HG02885 (cell line): ENCODE data around the gene PRR23E.

Source experiments
- ATAC-seq: cut with Tn5 transposase; IDR thresholded peaks from one replicate; pipeline ENCODE4 v1.9.1; 2021; ENCODE audit warnings: mild to moderate bottlenecking; ENCODE audit not compliant: unreplicated experiment, poor library complexity

PRR23E gene

DNA sequence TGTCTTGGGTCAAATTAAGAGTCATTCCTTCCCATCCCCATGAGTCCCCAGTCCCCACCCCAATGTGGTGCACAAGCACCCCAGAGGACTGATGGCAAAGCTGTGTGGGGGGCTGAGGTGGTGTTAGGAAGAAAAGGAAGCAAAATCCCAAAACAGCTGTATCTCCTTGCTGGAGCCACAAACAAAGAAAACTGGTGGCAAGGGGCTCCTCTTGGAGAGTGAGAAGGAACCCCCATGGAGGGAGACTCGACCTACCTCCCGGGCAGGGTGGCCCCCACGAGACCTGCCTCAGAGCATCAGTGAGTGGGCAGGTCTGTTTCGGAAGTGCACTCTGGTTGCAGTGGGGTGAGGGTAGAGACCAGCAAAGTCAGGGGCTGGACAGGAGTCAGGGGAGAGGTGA is 29.2 kb downstream of the PRR23E start:
- no peak for ATAC-seq

DNA sequence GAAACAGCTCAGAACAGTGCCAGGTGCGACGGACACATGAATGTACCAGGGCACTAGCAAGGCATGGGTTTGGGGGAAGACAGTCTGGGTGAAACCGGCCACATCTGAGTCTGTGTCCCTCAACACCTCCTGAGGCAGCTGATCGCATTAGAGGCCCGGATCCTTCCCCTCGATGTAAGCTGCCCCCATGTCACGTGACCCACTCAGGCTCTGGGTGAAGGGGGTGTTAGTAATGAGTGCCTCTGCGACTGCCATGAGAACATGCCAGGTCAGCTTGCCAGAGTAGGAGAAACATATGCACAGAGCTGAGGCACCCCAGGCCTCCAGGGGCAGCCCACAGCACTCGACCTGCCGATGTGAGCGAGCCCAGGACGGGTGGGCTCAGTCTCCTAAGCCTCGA is 29.7 kb downstream of the PRR23E start:
- no peak for ATAC-seq

DNA sequence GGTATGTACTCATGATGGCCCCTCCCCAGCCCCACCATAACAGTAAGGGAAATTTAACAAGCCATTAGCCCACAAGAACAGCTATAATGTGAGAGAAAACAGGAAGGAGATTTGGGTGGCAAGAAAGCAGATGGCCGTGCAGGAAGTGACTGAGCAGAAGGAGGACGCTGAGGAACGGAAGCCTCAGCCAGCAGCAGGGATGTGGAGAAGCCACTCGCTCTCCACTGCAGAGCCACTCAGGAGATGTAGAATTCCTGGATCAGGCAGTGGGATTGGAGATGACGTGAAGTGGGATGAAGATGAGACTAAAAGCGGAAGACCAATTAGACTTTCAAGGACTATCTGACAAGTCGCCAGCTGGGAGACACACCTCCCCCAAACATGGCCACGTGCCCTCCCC is 31.2 kb downstream of the PRR23E start:
- no peak for ATAC-seq

GRCh38 chr3:127226457-127226856 is 33.5 kb downstream of the PRR23E start:
- ATAC-seq = no peak

GRCh38 chr3:127226946-127227842 is 34.3 kb downstream of the PRR23E start:
- ATAC-seq = no peak

- ATAC-seq = no peak
Observed at GRCh38 chr3:127228866-127229265, 35.9 kb downstream of the PRR23E start.

GRCh38 chr3:127233371-127233770 is 40.4 kb downstream of the PRR23E start:
- no peak for ATAC-seq

- ATAC-seq = no peak
Observed at GRCh38 chr3:127234778-127235177, 41.8 kb downstream of the PRR23E start.

DNA sequence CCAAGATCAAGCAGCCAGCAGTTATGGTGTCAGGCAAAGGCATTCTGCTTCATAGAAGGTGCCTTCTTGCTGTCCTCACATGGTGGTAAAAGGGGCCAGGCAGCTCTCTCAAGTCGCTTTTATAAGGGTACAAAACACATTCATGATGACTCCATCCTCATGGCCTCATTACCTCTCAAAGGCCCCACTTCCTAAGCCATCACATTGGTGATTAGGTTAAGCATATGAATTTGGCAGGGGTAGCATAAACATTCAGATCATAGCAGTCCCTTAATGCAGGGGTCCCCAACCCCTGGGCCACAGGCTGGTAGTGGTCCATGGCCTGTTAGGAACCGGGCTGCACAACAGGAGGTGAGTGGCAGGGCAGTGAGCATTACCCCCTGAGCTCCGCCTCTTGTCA is 42.8 kb downstream of the PRR23E start:
- no peak for ATAC-seq

- no peak for ATAC-seq
Observed at GRCh38 chr3:127237835-127238234, 44.9 kb downstream of the PRR23E start.

- no peak for ATAC-seq
Observed at GRCh38 chr3:127238602-127239001, 45.7 kb downstream of the PRR23E start.

DNA sequence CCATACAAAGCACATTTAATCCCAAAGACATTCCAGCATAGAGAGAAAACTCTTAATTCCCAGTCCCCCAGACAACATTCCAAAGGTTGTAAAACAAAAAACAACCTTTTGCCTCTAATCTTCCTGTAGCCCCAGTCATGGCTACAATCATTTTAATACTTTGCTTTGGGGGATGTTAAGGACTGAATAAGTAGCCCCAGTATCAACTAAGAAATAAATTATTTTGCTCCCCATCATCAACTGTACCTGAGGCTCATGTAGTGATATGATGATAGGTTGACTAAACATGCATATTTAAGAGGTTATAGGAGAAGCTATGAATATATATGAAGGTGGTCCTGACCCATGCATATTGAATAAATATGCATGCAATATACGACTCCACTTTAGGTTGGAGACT is 54.4 kb downstream of the PRR23E start:
- ATAC-seq = no peak
